C4-2B (cell line): ENCODE measurements around the gene DNAH17.

ENCODE experiments used
- H3K27ac ChIP-seq: fragments of 450-650 bp; 2 replicates; pipeline ENCODE4 v1.5.1; 2017
- ZFX ChIP-seq: fragments of 450-650 bp; IDR thresholded peaks from 2 replicates; pipeline ENCODE4 v1.6.1; 2017
- TF ChIP-seq, protein P1 (sequence below): fragments of 450-650 bp; conservative IDR thresholded peaks from 2 replicates; pipeline ENCODE4 v1.5.1; 2017; ENCODE audit warnings: mild to moderate bottlenecking

The DNAH17 gene

DNA sequence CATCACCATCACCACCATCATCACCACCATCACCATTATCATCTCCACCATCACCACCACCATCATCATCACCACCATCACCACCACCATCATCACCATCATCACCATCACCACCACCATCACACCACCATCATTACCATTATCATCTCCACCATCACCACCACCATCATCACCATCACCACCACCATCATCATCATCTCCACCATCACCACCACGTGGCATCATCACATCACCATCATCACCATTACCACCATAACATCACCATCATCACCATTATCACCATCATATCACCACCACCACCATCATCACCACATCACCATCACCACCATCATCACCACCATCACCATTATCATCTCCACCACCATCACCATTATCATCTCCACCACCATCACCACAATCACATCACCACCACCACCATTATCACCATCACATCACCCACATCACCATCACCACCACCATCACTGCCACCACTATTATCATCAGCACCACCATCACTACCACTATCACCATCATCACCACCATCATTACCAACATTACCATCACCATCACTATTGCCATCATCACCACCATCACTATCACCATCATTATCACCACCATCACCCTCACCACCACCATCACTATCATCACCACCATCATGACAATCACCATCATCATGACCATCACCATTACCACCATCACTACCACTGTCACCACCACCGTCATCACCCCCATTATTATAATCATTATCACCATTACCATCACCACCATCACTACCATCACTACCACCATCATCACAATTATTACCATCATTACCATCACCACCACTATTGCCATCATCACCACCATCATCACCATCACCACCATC is 99.1 kb downstream of the DNAH17 start:
- TF ChIP-seq, protein P1, sequence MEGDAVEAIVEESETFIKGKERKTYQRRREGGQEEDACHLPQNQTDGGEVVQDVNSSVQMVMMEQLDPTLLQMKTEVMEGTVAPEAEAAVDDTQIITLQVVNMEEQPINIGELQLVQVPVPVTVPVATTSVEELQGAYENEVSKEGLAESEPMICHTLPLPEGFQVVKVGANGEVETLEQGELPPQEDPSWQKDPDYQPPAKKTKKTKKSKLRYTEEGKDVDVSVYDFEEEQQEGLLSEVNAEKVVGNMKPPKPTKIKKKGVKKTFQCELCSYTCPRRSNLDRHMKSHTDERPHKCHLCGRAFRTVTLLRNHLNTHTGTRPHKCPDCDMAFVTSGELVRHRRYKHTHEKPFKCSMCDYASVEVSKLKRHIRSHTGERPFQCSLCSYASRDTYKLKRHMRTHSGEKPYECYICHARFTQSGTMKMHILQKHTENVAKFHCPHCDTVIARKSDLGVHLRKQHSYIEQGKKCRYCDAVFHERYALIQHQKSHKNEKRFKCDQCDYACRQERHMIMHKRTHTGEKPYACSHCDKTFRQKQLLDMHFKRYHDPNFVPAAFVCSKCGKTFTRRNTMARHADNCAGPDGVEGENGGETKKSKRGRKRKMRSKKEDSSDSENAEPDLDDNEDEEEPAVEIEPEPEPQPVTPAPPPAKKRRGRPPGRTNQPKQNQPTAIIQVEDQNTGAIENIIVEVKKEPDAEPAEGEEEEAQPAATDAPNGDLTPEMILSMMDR, result no peak
- no peak for TF ChIP-seq ZFX
- no peak overlapping the region for H3K27ac ChIP-seq

GRCh38 chr17:78476973-78477372 is 100.2 kb downstream of the DNAH17 start:
- no peak overlapping the region for H3K27ac ChIP-seq
- TF ChIP-seq, protein P1, result no peak
- TF ChIP-seq ZFX, result no peak

DNA sequence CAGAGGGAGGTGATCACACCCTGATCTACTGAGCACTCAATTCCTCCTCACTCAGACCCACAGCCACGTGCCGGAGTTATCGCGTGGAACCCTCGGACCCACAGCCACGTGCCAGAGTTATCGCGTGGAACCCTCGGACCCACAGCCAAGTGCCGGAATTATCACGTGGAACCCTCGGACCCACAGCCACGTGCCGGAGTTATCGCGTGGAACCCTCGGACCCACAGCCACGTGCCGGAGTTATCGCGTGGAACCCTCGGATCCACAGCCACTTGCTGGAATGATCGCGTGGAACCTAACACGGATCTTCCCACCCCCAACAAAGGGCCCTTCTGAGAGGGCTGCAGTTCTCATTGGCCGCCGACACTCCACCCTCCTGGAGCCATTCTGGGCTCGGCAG is 101.0 kb downstream of the DNAH17 start:
- no peak overlapping the region for H3K27ac ChIP-seq
- no peak for TF ChIP-seq ZFX
- TF ChIP-seq, protein P1, result no peak

DNA sequence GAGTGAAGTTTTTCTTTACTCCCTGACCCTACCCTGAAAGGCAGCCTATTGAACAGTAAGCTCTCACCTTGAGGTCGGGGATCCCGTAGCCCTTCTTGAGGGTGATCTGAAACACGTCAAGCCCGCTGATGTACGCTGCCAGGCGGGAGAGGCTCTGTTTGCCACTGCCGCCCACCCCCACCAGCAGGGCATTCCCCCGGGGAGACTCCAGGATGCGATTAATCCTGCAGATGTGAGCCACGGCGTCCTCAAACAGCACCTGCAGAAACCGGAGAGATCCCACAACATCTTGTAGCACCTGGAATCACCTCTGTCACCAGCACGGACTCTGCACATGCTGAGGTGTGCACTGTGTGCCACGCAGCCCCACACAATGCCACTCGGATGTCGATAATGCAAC is 102.0 kb downstream of the DNAH17 start:
- TF ChIP-seq, protein P1, result no peak
- TF ChIP-seq ZFX, result no peak
- no peak overlapping the region for H3K27ac ChIP-seq

- TF ChIP-seq ZFX, result no peak
- TF ChIP-seq, protein P1, result no peak
Measured at GRCh38 chr17:78474614-78475146, 102.5 kb downstream of the DNAH17 start.

DNA sequence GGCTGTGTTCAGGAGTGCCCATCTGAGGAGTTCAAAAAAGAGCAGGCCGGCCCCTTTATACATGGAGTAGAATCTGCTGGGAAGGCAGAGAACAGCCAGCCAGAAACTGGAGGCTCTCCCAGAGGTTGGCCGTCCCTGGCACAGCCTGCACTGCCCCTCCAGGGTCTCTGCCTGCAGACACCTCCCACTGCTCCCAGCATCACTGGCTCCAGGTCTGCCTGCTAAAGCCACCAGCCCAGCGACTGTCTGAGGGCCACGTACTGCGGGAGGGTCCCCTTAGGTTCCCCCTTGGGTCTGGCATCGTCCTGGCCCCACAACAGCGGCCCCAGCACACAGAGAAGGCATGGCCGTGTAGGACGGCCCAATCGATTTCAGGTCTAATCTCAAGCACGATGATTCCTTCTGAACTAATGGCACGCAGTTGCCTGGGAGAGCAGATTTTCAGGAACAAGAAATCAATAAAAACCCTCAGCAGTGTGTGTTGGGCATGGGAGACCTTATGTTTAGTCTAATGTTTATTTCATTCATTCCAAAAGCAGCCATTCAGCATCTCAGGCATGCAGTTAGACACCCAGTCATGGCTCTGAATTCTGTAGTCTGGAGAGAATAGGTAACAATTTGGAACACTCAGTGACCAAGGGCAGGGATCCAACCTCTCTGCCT is 103.1 kb downstream of the DNAH17 start:
- no peak overlapping the region for H3K27ac ChIP-seq
- TF ChIP-seq, protein P1, result no peak
- no peak for TF ChIP-seq ZFX

More at GRCh38 chr17:78474614-78475146, 102.5 kb downstream of the DNAH17 start:
- H3K27ac ChIP-seq, result no peak overlapping the region
